ENCODE results near the gene NCBP2. TPM values are rescaled to one million over a fixed set of nuclear protein-coding genes. Genes with fewer than 3 reads are reported as not detected.

The NCBP2 gene
- total and polyA plus RNA-seq, 2 donors from 2014 or later = 46.1 to 59.9 TPM

DNA sequence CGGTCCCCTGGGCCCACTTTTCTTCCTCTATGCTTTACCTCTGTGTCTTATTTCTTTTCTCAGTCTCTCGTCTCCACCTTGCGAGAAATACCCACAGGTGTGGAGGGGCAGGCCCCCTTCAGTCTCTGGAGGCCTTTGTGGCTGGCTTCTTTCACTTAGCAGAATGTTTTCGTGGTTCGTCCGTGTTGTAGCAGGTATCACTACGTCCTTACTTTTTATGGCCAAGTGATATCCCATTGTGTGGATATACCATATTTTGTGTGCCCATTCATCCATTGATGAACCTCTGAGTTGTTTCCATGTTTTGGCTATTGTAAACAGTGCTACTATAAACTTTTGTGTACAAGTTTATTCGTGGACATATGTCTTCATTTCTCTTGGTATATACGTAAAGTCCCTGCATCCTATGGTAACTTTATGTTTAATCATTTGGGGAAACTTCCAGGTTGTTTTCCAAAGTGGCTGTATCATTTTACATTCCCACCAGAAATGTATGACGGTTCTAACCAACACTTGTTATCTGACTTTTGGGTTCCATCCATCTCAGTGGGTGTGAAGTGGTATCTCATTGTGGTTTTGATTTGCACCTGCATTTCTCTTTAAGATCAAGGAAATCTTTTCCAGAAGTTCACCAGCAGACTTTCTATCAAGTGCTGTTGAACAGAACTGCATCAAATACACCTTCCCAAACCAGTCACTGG is 20.8 kb upstream of the NCBP2 start:
- Histone ChIP-seq H3K36me3 (ENCODE audit: control insufficient read depth in 2 of 3, insufficient read depth in 3 of 3, low read length in 3 of 3) (no peaks in the 10 kb centered on the region), H3K4me3 (ENCODE audit: low read length in 3 of 3) (no peak overlapping the region), H3K4me1 (ENCODE audit: control insufficient read depth in 2 of 3, insufficient read depth in 2 of 3, low read depth in 1 of 3, low read length in 3 of 3) (peaks cover 0 to 3% (median 0%) of the 10 kb centered on the region in 3 donors), H3K9ac (ENCODE audit: low read length in 3 of 3) (no peak overlapping the region), H3K27me3 (ENCODE audit: control insufficient read depth, insufficient read depth, low read length) (peaks cover 31% of the 10 kb centered on the region), H3K9me3 (ENCODE audit: control insufficient read depth in 2 of 3, insufficient read depth in 1 of 3, low read length in 3 of 3) (no peaks in the 10 kb centered on the region), H3K27ac (ENCODE audit: low read depth in 2 of 2, low read length in 2 of 2) (no peak overlapping the region)
- TF ChIP-seq, protein P1, sequence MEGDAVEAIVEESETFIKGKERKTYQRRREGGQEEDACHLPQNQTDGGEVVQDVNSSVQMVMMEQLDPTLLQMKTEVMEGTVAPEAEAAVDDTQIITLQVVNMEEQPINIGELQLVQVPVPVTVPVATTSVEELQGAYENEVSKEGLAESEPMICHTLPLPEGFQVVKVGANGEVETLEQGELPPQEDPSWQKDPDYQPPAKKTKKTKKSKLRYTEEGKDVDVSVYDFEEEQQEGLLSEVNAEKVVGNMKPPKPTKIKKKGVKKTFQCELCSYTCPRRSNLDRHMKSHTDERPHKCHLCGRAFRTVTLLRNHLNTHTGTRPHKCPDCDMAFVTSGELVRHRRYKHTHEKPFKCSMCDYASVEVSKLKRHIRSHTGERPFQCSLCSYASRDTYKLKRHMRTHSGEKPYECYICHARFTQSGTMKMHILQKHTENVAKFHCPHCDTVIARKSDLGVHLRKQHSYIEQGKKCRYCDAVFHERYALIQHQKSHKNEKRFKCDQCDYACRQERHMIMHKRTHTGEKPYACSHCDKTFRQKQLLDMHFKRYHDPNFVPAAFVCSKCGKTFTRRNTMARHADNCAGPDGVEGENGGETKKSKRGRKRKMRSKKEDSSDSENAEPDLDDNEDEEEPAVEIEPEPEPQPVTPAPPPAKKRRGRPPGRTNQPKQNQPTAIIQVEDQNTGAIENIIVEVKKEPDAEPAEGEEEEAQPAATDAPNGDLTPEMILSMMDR (IDR thresholded peaks at IDR 0.05; ENCODE audit: borderline replicate concordance, extremely low read depth, insufficient read depth) = no peak
- intact Hi-C loops (cut with DNase I) = loop anchor here (10.0 kb wide), 1 partner anchor 128 kb away; no protein-coding TSS in a partner anchor
- no peak for DNase-seq
- no peak for FAIRE-seq

DNA sequence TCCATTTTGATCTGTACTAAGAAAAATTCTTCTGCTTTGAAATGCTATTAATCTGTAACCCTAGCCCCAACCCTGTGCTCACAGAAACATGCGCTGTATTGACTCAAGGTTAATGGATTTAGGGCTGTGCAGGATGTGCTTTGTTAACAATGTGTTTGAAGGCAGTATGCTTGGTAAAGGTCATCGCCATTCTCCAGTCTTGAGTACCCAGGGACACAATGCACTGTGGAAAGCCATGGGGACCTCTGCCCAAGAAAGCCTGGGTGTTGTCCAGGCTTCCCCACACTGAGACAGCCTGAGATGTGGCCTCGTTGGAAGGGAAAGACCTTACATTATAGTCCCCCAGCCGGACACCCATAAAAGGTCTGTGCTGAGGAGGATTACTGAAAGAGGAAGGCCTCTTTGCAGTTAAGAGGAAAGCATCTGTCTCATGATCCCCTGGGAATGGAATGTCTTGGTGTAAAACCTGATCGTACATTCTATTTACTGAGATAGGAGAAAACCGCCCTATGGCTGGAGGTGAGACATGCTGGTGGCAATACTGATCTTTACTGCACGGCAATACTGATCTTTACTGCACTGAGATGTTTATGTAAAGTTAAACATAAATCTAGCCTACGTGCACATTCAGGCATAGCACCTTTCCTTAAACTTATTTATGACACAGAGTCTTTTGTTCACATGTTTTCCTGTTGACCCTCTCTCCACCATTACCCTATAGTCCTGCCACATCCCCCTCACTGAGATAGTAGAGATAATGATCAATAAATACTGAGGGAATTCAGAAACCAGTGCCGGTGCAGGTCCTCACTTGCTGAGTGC is 20.0 kb upstream of the NCBP2 start:
- intact Hi-C loops (cut with DNase I) = loop anchor here (10.0 kb wide), 1 partner anchor 128 kb away; no protein-coding TSS in a partner anchor
- Histone ChIP-seq H3K36me3 (ENCODE audit: control insufficient read depth in 2 of 3, insufficient read depth in 3 of 3, low read length in 3 of 3) (no peaks in the 10 kb centered on the region), H3K27ac (ENCODE audit: low read depth in 2 of 2, low read length in 2 of 2) (no peak overlapping the region), H3K9ac (ENCODE audit: low read length in 3 of 3) (no peak overlapping the region), H3K4me3 (ENCODE audit: low read length in 3 of 3) (no peak overlapping the region), H3K9me3 (ENCODE audit: control insufficient read depth in 2 of 3, insufficient read depth in 1 of 3, low read length in 3 of 3) (no peaks in the 10 kb centered on the region), H3K4me1 (ENCODE audit: control insufficient read depth in 2 of 3, insufficient read depth in 2 of 3, low read depth in 1 of 3, low read length in 3 of 3) (no peaks in the 10 kb centered on the region), H3K27me3 (ENCODE audit: control insufficient read depth, insufficient read depth, low read length) (peaks cover 24% of the 10 kb centered on the region)
- no peak for DNase-seq
- TF ChIP-seq, protein P1 (IDR thresholded peaks at IDR 0.05; ENCODE audit: borderline replicate concordance, extremely low read depth, insufficient read depth) = no peak
- no peak for FAIRE-seq

DNA sequence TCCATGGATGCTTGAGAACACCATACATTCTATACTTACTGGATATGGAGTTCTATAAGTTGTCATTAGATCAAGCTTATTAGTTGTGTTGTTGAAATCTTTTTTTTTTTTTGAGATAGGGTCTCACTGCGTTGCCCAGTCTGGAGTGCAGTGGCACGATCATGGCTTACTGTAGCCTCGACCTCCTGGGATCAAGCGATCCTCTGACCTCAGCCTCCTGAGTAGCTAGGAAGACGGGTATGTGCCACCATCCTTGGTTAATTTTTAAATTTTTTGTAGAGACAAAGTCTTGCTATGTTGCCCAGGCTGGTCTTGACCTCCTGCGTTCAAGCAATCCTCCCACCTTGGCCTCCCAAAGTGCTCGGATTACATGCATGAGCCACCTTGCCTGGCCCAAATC is 12.5 kb upstream of the NCBP2 start:
- FAIRE-seq = no peak
- H3K9me3 ChIP-seq (ENCODE audit: control insufficient read depth in 2 of 3, insufficient read depth in 1 of 3, low read length in 3 of 3) = no peaks in the 10 kb centered on the region
- H3K27ac ChIP-seq (ENCODE audit: low read depth in 2 of 2, low read length in 2 of 2) = no peak overlapping the region
- no peaks in the 10 kb centered on the region for H3K36me3 ChIP-seq (ENCODE audit: control insufficient read depth in 2 of 3, insufficient read depth in 3 of 3, low read length in 3 of 3)
- intact Hi-C loops (cut with DNase I) = no loop called here
- no peak for DNase-seq
- H3K4me3 ChIP-seq (ENCODE audit: low read length in 3 of 3) = no peak overlapping the region
- no peaks in the 10 kb centered on the region for H3K27me3 ChIP-seq (ENCODE audit: control insufficient read depth, insufficient read depth, low read length)
- no peak overlapping the region for H3K9ac ChIP-seq (ENCODE audit: low read length in 3 of 3)
- H3K4me1 ChIP-seq (ENCODE audit: control insufficient read depth in 2 of 3, insufficient read depth in 2 of 3, low read depth in 1 of 3, low read length in 3 of 3) = no peaks in the 10 kb centered on the region
- TF ChIP-seq, protein P1 (IDR thresholded peaks at IDR 0.05; ENCODE audit: borderline replicate concordance, extremely low read depth, insufficient read depth) = no peak
